Measurements from ENCODE around the gene COL23A1.
"Not testable (repeated sequence)": the region's sequence is repeated elsewhere in the genome, so short reads cannot be mapped to it uniquely, and the experiment has no call there.

The COL23A1 gene

GRCh38 chr5:178371362-178372111, 218.7 kb downstream of the COL23A1 start:
- no peak for DNase-seq

- DNase-seq = no peak
Measured at GRCh38 chr5:178370102-178370501, 220.1 kb downstream of the COL23A1 start.

GRCh38 chr5:178369469-178369868, 220.7 kb downstream of the COL23A1 start:
- not testable (repeated sequence) for DNase-seq

- DNase-seq = no peak
Measured at GRCh38 chr5:178368716-178369300, 221.4 kb downstream of the COL23A1 start.

DNA sequence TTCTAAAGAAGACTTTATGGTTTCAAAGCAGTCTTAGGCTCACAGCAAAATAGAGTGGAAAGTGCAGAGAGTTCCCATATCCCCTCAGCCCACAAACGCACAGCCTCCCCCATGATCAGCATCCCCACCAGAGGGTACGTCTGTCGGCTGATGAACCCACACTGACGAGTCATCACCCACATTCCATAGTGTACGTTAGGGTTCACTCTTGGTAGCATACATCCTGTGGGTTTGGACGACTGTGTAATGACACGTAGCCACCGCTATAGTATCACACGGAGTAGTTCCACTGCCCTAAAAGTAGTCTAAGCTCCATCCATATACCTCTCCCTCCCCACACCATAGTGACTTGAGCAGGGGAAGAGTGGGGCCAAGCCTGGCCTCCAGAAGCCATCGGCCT, 221.9 kb downstream of the COL23A1 start:
- no peak for DNase-seq

DNA sequence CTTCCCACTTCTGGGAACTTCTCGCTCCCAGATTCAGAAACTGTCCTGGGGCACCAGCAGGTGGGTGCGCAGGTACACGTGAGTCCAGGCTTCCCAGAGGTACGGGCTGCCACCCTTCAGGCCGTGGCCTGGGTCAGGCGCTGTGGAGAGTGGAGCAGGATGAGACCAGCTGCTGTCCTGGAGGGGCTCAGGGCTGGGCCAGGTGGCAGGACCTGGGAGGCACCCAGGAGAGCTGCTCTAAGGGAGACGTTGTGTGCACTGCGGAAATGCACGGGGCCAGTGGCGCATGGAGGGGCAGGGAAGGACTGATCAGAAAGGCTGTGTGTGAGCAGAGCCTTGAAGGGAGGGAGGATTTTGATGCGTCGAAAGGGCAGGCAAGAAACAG, 222.5 kb downstream of the COL23A1 start:
- DNase-seq = no peak

- DNase-seq = no peak
Measured at GRCh38 chr5:178366998-178367735, 223.0 kb downstream of the COL23A1 start.

DNA sequence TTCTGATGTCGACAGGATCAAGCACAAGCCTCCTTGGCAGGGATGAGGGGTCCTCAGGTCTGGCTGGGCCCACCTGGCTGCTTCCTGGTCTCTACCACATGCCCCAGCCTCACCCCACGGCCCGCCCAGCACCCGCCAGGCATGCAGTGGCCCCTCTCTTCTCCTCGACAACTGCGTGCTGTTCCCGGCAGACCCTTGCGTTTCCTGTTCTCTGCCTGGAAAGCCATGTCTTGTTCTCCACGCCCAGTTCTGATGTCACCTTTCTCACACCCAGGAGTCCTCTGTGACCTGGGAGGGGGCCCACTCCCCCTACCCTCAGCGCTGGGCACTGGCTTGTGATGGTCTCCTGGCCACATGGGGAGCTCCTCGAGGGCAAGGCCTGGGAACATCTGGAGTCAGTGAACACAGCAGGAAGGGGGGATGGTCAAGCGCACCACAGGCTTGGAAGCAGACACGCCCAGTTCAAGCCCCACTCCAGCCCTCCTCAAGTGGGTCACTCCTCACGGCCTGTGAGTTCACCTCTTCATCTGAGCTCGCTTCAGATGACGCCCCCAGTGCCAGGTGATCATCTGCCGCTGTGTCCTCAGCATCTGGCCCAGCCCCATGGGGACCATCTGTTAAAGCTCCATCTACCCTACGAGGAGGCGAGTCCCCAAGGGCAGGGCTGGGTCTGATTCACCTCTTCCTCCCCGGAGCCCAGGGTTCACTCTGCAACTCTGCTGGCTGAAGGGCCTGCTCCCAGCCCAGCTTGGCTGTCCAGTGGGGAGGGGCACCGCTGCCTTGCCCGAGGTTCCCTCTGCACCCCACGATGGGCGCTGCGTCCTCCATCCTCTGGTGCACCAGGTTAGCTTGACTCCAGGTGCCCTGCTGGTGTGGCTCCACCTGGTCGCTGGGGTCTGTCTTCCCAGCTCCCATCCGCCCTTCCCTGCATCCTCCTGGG, 224.4 kb downstream of the COL23A1 start:
- DNase-seq = no peak

DNA sequence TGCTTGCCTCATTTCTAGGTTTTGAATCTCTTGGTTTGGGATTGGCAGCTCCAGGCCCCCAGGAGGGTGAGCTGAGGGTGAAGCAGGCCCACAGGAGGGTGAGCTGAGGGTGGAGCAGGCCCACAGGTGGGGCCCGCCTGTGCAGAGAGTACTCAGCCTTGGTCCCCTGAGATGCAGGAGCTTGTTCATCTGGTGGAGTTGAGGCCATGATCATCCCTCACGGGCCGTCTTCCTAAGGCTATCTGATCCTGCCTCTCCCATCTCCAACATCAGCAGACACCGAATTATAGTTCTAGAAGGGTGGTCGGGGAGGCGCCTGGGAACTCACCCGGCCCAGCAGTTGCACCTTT, 225.9 kb downstream of the COL23A1 start:
- no peak for DNase-seq

DNA sequence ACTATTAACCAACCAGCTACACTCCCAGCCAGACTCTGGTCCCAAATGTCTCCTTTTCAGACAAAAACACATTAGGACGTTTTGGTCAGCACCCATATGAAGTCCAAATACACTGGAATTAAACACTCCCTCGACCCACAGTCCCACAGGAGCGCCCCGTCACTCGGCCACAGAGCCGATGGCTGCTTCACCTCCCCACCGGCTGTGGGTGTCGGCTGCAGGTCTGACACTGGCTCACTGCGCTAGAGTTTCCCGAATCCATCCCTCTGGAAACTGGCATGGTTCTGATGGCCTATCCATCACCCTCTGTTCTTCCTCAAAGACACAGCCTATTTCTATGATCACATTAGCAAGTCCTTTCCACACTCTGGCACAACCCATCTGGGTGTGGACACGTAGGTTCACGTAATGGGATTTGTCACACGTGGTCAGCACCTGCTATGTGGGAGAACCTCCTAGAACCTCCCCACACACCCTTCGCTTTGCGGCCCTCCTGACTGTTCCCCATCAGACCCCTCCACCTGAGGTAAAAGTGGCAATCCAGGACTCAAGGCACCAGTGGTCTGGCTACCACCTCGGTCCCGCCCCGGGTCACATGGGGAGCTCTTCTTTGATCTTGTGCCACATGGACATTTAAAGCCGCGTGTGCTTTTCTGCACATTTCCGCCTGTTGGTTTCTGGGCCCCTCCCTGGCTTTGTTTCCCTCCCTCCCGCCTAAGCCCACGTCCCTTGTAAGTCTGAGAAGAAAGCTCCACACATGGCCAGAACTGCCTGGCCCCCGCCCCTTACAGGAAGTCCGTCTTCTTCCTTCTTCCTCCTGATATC, 226.5 kb downstream of the COL23A1 start:
- no peak for DNase-seq

DNA sequence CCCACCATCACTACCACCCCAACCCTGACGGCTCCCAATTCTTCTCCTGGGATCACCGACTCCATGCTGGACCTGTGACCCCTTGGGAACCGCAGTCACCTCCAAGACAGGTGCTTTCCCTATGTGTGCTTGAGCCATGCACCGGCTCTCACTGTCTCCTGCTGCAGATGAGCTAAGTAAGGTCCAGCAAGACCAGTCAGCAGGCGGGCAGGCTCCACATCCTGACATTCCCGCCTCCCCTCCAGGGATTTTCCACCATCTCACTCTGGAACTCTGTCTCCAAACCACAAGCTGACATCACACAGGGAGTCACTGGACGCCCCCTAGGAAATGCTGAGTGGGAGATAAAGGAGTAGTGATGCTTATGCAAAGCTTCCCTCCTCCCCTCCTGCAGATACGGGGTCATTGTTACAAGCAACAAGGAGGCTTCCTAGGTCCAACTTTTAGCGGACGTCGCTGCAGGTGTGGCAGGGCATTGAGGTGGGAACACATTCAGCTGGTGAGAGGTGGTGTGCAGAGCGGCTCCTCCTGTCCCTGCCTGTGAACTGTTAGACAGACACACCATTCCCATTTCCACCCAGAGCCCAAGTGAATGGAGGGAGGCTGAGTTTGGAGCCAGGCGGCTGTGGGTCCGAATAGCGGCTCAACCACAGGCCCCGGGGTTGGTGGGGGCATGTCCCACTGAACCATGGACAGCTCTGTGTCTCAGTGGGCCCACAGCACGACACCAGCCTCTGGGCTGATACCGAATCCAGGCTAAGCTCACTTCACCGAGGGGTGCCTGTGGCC, 228.3 kb downstream of the COL23A1 start:
- no peak for DNase-seq

DNA sequence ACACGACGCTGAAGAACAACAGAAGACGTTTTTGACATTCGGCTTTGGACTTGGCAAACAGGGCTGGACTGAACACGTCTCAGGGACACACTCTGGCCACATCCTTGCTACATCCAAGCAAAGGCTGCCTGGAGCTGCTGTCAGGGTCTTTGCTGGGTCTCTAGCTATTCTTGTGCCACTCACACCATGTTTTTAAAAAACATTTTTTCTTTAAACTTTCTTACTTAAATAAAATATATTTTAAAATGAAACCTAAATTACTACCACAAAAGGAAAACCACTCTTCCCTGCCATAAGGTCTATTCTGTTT, 229.3 kb downstream of the COL23A1 start:
- no peak for DNase-seq

DNA sequence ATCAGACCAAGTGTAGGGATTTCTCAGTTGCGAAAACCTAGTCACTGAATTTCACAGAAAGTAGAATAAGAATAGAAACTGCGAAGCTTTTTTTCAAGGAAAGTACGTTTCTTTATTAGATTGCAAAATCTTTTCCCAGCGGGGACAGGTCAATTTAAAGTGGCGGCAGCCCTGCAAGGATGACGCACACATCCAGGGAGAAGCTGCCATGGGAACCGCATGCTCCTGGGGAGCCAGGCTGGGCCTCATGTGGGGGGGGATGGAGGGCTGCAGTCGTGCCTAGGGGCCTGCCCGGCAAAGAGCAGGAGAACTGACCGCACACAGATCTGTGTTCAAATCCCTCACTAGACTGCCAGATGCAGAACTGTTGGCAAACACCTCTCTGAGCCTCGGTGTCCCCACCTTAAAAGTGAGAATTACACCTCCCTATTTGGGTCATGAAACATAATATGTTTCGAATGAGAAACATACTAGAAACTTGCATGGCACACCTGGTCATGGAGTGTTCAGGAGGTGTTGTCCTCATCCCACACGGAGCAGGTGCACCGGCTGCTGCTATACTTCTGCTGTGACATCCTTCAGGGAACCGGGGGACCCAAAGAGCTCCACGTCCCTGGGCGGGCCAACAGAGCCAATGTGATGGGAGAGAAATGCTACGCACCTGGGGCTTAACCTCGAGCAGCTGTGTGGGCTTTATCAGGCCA, 229.8 kb downstream of the COL23A1 start:
- no peak for DNase-seq

DNA sequence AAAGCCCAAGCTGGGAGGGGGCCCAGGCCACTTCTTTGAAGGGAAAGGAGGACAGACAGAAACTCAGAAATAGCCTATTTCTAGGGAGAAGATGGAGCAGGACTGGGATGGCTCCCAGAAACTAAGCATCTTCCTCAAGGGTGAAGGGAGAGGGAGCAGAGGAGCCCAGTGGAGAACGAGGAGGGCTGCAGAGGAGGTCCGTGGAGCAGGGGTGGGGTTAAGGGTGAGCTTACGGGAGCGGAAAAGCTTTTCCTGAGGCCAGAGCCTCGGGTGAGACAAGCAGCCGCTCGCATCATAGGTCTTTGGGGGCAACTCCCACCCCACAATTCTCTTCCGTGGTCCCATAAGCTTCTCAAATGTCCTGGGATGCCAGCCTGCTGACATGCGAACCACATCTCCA, 230.5 kb downstream of the COL23A1 start:
- DNase-seq = no peak

- no peak for DNase-seq
Measured at GRCh38 chr5:178357678-178358077, 232.5 kb downstream of the COL23A1 start.

DNA sequence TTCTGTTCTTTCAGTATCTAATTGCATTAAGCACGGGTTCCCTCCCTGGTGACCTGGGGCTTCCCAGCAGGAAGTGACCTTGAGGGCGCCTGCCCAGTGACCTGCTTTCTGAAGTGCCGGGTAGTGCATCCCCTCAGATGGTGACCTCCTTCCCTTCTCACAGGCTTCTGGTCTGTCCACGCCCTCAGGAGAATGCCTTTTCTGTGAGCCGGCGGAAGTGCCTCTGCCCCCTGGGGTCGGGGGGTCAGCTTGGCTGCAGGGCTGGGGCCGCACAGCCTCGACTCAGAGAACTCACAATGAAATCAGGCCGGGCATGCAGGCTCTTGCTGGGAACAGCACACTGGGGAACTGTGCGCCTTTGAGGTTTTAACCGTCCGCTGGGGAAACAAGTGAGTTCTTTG, 233.1 kb downstream of the COL23A1 start:
- no peak for DNase-seq

- no peak for DNase-seq
Measured at GRCh38 chr5:178356431-178356872, 233.7 kb downstream of the COL23A1 start.

GRCh38 chr5:178355671-178356070, 234.5 kb downstream of the COL23A1 start:
- DNase-seq = no peak

- DNase-seq = no peak
Measured at GRCh38 chr5:178353461-178353860, 236.7 kb downstream of the COL23A1 start.

DNA sequence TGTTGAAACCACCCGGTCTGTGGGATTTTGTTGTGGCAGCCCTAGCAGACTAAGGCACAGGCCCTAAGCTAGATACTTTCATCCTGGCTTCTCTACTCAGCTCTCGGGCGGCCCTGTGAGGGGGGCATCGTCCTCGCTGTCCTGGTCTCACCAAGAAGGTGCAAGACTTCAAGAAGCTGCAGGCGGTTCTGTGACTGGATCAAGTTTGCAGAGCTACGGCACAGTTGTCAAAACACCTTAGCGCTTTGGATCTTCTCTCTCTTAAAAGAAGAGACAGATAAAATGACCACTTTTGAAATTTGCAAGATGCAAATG, 238.2 kb downstream of the COL23A1 start:
- no peak for DNase-seq
